ENCODE measurements around the gene MYH6. TPM values are rescaled to one million over a fixed set of nuclear protein-coding genes. Genes with fewer than 3 reads are reported as not detected.
A peak's percentile ranks its signal among the peaks of the same experiment; 100 is the strongest.

The MYH6 gene
- total and polyA plus RNA-seq, 12 donors = 76.6 to 7,525 (median 314) TPM

- Histone ChIP-seq H3K9me3 (no peaks in the 10 kb centered on the region), H3K27ac (peak overlapping the region in 7 of 10 donors; percentile 81 to 96 (median 93)), H3K4me1 (peaks cover 0 to 64% (median 31%) of the 10 kb centered on the region in 9 donors), H3K27me3 (no peaks in the 10 kb centered on the region), H3K36me3 (peaks cover 0 to 15% (median 7%) of the 10 kb centered on the region in 9 donors), H3K4me3 (peak overlapping the region in 4 of 10 donors; percentile 8 to 26 (median 16))
- peak; percentile 39 to 67 (median 50) for ATAC-seq
- intact Hi-C loops (cut with DNase I) = no loop called here
- TF ChIP-seq, protein P1, sequence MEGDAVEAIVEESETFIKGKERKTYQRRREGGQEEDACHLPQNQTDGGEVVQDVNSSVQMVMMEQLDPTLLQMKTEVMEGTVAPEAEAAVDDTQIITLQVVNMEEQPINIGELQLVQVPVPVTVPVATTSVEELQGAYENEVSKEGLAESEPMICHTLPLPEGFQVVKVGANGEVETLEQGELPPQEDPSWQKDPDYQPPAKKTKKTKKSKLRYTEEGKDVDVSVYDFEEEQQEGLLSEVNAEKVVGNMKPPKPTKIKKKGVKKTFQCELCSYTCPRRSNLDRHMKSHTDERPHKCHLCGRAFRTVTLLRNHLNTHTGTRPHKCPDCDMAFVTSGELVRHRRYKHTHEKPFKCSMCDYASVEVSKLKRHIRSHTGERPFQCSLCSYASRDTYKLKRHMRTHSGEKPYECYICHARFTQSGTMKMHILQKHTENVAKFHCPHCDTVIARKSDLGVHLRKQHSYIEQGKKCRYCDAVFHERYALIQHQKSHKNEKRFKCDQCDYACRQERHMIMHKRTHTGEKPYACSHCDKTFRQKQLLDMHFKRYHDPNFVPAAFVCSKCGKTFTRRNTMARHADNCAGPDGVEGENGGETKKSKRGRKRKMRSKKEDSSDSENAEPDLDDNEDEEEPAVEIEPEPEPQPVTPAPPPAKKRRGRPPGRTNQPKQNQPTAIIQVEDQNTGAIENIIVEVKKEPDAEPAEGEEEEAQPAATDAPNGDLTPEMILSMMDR (IDR thresholded peaks at IDR 0.05) = no peak
- 15 to 25% methylated on average over 15 of the region's 15 CpGs for WGBS, 2 donors
- DNase-seq = peak; percentile 67 to 85
Measured at GRCh38 chr14:23438101-23438971, 30.3 kb upstream of the MYH6 start.

DNA sequence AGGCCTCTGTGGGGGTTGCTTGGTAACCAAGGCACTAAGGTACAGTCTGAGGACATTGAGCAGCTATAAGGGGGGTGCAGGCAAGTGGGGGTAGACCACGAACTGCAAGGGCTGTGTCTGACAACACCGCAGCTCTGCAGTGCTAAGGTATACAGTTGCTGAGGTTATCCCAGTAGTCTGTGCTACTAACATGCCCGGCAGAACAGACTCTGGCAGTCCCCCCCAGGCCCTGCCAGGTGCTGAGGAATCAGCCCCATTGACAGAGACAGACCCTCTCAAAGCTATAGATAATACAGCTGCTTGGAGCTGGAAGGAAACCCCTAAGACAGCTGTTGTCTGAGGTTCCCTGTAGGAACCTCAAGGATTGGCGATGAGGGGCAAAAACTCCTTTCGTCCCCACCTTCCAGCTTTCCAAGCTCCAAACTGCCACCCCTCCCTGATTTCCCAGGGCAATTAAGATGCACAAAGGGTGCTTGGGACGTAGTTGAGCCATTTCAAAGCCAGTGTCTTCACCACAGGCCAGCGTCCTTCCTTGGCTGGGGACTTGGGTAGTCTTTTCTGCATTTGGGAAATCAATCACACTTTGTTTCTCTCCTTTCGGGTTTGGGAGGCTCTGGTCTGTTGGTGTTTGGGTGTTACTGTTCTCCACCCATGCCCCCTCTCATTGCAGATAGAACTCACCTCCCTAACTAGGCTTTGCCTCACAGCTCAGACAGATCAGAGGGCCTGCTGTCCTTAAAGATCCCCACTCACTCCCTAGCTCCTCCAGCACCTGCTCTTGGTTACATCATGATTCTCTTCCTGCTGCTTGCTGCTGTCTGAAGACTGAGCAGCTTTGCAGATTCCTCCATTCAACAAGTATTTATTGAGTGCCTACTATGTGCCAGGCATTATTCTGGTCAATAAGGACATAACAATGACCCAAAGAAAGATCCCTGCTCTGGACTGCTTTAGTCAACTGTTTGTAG, 29.3 kb upstream of the MYH6 start:
- H3K4me3 ChIP-seq = peak overlapping the region in 1 of 10 donors; percentile 3
- peak overlapping the region in 7 of 10 donors; percentile 81 to 96 (median 93) for H3K27ac ChIP-seq
- TF ChIP-seq, protein P1 (IDR thresholded peaks at IDR 0.05) = no peak
- peak in 1 of 2 donors; percentile 2 for DNase-seq
- H3K9me3 ChIP-seq = no peaks in the 10 kb centered on the region
- WGBS, 2 donors = 47 to 63% methylated on average over 8 of the region's 8 CpGs
- H3K36me3 ChIP-seq = peaks cover 0 to 24% (median 7%) of the 10 kb centered on the region in 9 donors
- intact Hi-C loops (cut with DNase I) = no loop called here
- H3K27me3 ChIP-seq = no peaks in the 10 kb centered on the region
- H3K4me1 ChIP-seq = peaks cover 0 to 62% (median 31%) of the 10 kb centered on the region in 9 donors
- peak in 2 of 8 donors; percentile 0 to 1 for ATAC-seq

- no peaks in the 10 kb centered on the region for H3K9me3 ChIP-seq
- ATAC-seq (peak in 4 of 8 donors; percentile 0 to 3 (median 2)), DNase-seq (peak; percentile 29 to 30)
- H3K27me3 ChIP-seq = no peaks in the 10 kb centered on the region
- TF ChIP-seq, protein P1 (IDR thresholded peaks at IDR 0.05) = no peak
- intact Hi-C loops (cut with DNase I) = no loop called here
- H3K27ac ChIP-seq = peak overlapping the region in 7 of 10 donors; percentile 81 to 96 (median 93)
- WGBS, 2 donors = 42 to 49% methylated on average over 15 of the region's 15 CpGs
- peaks cover 0 to 53% (median 26%) of the 10 kb centered on the region in 9 donors for H3K4me1 ChIP-seq
- peaks cover 0 to 33% (median 11%) of the 10 kb centered on the region in 9 donors for H3K36me3 ChIP-seq
- H3K4me3 ChIP-seq = peak overlapping the region in 4 of 10 donors; percentile 12 to 34 (median 28)
Measured at GRCh38 chr14:23436327-23437132, 28.5 kb upstream of the MYH6 start.

Measured in heart right ventricle (tissue), 16 donors.